AG04450 (cell line): ENCODE data around the gene SLC7A4. TPM values are rescaled to one million over a fixed set of nuclear protein-coding genes. Genes with fewer than 3 reads are reported as not detected.

Experiments
- CTCF ChIA-PET: fragments of 300-600, 350-600 bp; formaldehyde crosslinking; extraction: SDS; loops from one replicate; lab custom pipeline; 2022; ENCODE audit warnings: antibody characterized with exemption, inconsistent platforms; lab: Charles Lee
- POLR2A ChIA-PET: fragments of 350-600 bp; formaldehyde crosslinking; extraction: SDS; loops from one replicate; lab custom pipeline; 2021; ENCODE audit warnings: antibody characterized with exemption, inconsistent platforms; lab: Yijun Ruan, JAX
- DNase-seq: peaks from one replicate; pipeline ENCODE4 v3.0.0-alpha.2; 2011; ENCODE audit warnings: low read depth, low spot score
- H3K27ac ChIP-seq: one replicate; pipeline ENCODE4 v1.5.1; 2012; ENCODE audit warnings: low read depth, low read length, control low read depth
- H3K27me3 ChIP-seq: one replicate; pipeline ENCODE4 v1.6.0; 2012; ENCODE audit warnings: low read length; ENCODE audit not compliant: control insufficient read depth, insufficient read depth
- H3K4me3 ChIP-seq: 2 replicates; pipeline ENCODE4 v1.5.1; 2011; ENCODE audit warnings: mild to moderate bottlenecking, low read depth, low read length, control low read depth
- H3K9me3 ChIP-seq: 2 replicates; pipeline ENCODE4 v1.5.1; 2012; ENCODE audit warnings: low read length; ENCODE audit not compliant: control insufficient read depth, insufficient read depth
- CTCF ChIP-seq: IDR thresholded peaks from 2 replicates; pipeline ENCODE4 v1.5.1; 2011; ENCODE audit warnings: low read depth, low read length, control low read depth, inconsistent platforms
- polyA plus RNA-seq: library from polyadenylated mRNA; depleted of rRNA; stranded (reverse); fragments of >200 nt; gene quantifications from 2 replicates; pipeline ENCODE4 v1.2.3, GENCODE V29; 2011; rRNA removed
- small RNA-seq: library from RNA; depleted of rRNA; stranded (forward); fragments of <200 nt; gene quantifications from one replicate; pipeline ENCODE3, GENCODE V24; 2012; ENCODE audit warnings: low read depth; ENCODE audit not compliant: insufficient read length

The SLC7A4 gene
- polyA plus RNA-seq, 1 experiment: 0.11 TPM

GRCh38 chr22:20980938-20981722 lies 51.2 kb downstream of the SLC7A4 start:
- H3K27me3 ChIP-seq: no peaks in the 10 kb centered on the region
- peak overlapping the region; percentile 75 for H3K27ac ChIP-seq
- no peak for DNase-seq
- POLR2A ChIA-PET: interaction anchor here (1.2 to 1.5 kb wide), 4 partner anchors 9 to 177 kb away, joined by 3 to 21 read pairs (median 10); partner anchors contain the start of gene THAP7
- CTCF ChIA-PET: interaction anchor here (0.8 to 1.0 kb wide), 2 partner anchors 8 to 95 kb away, joined by 3 read pairs; no protein-coding TSS in a partner anchor
- peak overlapping the region; percentile 92 for H3K4me3 ChIP-seq
- H3K9me3 ChIP-seq: peaks cover 16% of the 10 kb centered on the region
- TF ChIP-seq CTCF: no peak

- no peak overlapping the region for H3K4me3 ChIP-seq
- no peak for TF ChIP-seq CTCF
- ChIA-PET POLR2A (no interaction called here), CTCF (interaction anchor here (1.0 kb wide), 1 partner anchor 8 kb away, joined by 3 read pairs; no protein-coding TSS in a partner anchor)
- H3K27ac ChIP-seq: no peak overlapping the region
- H3K9me3 ChIP-seq: peaks cover 16% of the 10 kb centered on the region
- no peaks in the 10 kb centered on the region for H3K27me3 ChIP-seq
- DNase-seq: no peak
Observed at GRCh38 chr22:20980523-20980922, 51.8 kb downstream of the SLC7A4 start.

GRCh38 chr22:20979940-20980453 lies 52.4 kb downstream of the SLC7A4 start:
- no peak for DNase-seq
- no peak overlapping the region for H3K27ac ChIP-seq
- no peaks in the 10 kb centered on the region for H3K27me3 ChIP-seq
- ChIA-PET CTCF (interaction anchor here (1.3 kb wide), 1 partner anchor 94 kb away, joined by 8 read pairs; no protein-coding TSS in a partner anchor), POLR2A (interaction anchor here (0.8 to 1.0 kb wide), 2 partner anchors 17 to 19 kb away, joined by 3 to 4 read pairs; no protein-coding TSS in a partner anchor)
- H3K4me3 ChIP-seq: peak overlapping the region; percentile 29
- H3K9me3 ChIP-seq: peaks cover 16% of the 10 kb centered on the region
- no peak for TF ChIP-seq CTCF

- DNase-seq: peak; percentile 30
- H3K4me3 ChIP-seq: peak overlapping the region; percentile 29
Observed at GRCh38 chr22:20979243-20979809, 53.0 kb downstream of the SLC7A4 start.

More at GRCh38 chr22:20979243-20979809, 53.0 kb downstream of the SLC7A4 start:
- ChIA-PET CTCF (interaction anchor here (1.3 kb wide), 1 partner anchor 94 kb away, joined by 8 read pairs; no protein-coding TSS in a partner anchor), POLR2A (interaction anchor here (0.8 to 1.0 kb wide), 2 partner anchors 17 to 20 kb away, joined by 3 to 4 read pairs; no protein-coding TSS in a partner anchor)
- no peak for TF ChIP-seq CTCF
- no peak overlapping the region for H3K27ac ChIP-seq
- H3K27me3 ChIP-seq: no peaks in the 10 kb centered on the region
- peaks cover 16% of the 10 kb centered on the region for H3K9me3 ChIP-seq

Small RNAs within 50 kb of the gene (small RNA-seq; reads per million reads assigned to genes)
- gene MIR649: not detected

Other genes with a start within 250 kb of the SLC7A4 start
- gene PI4KA, start 173.8 kb downstream of the SLC7A4 start, polyA plus RNA-seq: 27.5 and 35.8 TPM in 2 replicates
- gene SNAP29, start 173.6 kb downstream of the SLC7A4 start, polyA plus RNA-seq: 41.4 and 45.5 TPM in 2 replicates
- gene CRKL, start 115.2 kb downstream of the SLC7A4 start, polyA plus RNA-seq: 24.1 and 25.4 TPM in 2 replicates
- gene AIFM3, start 65.3 kb downstream of the SLC7A4 start, polyA plus RNA-seq: 0.15 and 0.27 TPM in 2 replicates
- gene LZTR1, start 50.3 kb downstream of the SLC7A4 start, polyA plus RNA-seq: 28.3 and 32.3 TPM in 2 replicates
- 12.5 and 15.1 TPM in 2 replicates for gene THAP7, start 30.4 kb downstream of the SLC7A4 start, polyA plus RNA-seq
- gene P2RX6, start 17.4 kb downstream of the SLC7A4 start, polyA plus RNA-seq: 1.7 and 1.9 TPM in 2 replicates
- gene LRRC74B, start 13.4 kb upstream of the SLC7A4 start, polyA plus RNA-seq: not detected in 2 replicates